ENCODE results near the gene ILKAP.

ILKAP gene

DNA sequence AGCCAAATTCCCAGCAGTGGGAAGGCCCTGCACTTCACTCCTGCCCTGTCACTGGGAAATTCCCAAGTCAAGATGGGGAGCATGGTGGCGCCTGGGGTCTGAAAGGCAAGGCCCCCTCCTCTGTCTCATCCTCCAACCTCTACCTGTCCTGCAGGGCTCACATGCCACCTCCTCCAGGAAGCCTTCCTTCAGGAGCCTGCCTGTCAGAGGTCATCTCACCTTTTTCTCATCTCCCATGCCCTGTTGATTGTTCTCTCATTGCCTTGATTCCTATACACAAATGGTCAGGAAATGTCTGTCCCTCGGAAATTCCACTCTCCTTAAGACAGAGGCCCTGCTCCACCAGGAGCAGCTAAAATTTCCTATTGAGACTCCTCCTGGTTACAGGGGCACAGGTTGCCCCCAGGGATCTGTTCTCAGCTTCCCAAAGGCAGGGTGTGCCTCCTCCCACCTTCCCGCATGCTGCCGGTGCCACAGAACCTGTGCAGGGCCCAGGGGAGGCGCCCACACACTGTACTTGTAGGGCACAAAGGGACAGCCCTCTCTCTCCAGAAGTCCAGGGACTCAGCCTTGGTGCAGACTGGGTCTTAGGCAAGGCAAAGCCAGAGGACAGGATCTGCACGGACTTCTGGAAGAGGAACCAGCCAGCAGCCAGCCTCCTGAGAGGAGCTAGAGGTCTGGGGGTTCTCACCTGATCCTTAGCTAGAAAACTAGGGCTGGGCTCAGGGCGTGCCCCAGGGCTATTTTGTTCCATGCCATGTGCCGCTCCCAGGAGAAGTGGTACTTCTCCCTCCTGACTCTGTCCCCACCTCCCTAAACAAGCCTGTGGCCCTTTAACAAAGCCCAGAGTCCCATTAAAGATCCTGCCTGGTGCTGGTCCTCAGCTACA lies 23.4 kb upstream of the ILKAP start:
- TF ChIP-seq CTCF (IDR thresholded peaks at IDR 0.05; ENCODE audit: insufficient read depth, low read length, poor library complexity, severe bottlenecking): no peak
- Histone ChIP-seq H3K27me3 (replicated peaks; ENCODE audit: control insufficient read depth, insufficient read depth, low read length) (no peaks in the 10 kb centered on the region; the same call in none of the 2 replicates), H3K36me3 (ENCODE audit: control insufficient read depth, insufficient read depth, low read length) (no peaks in the 10 kb centered on the region), H3K4me3 (replicated peaks; ENCODE audit: low read depth, low read length) (no peak overlapping the region)
- no peak for DNase-seq (ENCODE audit: extremely low read depth, insufficient read length)

- no peak for TF ChIP-seq CTCF (IDR thresholded peaks at IDR 0.05; ENCODE audit: insufficient read depth, low read length, poor library complexity, severe bottlenecking)
Measured at GRCh38 chr2:238225911-238226697, 22.6 kb upstream of the ILKAP start.

GRCh38 chr2:238225121-238225520 lies 21.6 kb upstream of the ILKAP start:
- TF ChIP-seq CTCF (IDR thresholded peaks at IDR 0.05; ENCODE audit: insufficient read depth, low read length, poor library complexity, severe bottlenecking): no peak
- no peaks in the 10 kb centered on the region; the same call in 1 of the 2 replicates for H3K27me3 ChIP-seq (replicated peaks; ENCODE audit: control insufficient read depth, insufficient read depth, low read length)
- no peak overlapping the region for H3K4me3 ChIP-seq (replicated peaks; ENCODE audit: low read depth, low read length)
- no peaks in the 10 kb centered on the region for H3K36me3 ChIP-seq (ENCODE audit: control insufficient read depth, insufficient read depth, low read length)
- no peak for DNase-seq (ENCODE audit: extremely low read depth, insufficient read length)

More at GRCh38 chr2:238225911-238226697, 22.6 kb upstream of the ILKAP start:
- no peak overlapping the region for H3K4me3 ChIP-seq (replicated peaks; ENCODE audit: low read depth, low read length)
- H3K27me3 ChIP-seq (replicated peaks; ENCODE audit: control insufficient read depth, insufficient read depth, low read length): no peaks in the 10 kb centered on the region; the same call in none of the 2 replicates
- H3K36me3 ChIP-seq (ENCODE audit: control insufficient read depth, insufficient read depth, low read length): no peaks in the 10 kb centered on the region
- no peak for DNase-seq (ENCODE audit: extremely low read depth, insufficient read length)

DNA sequence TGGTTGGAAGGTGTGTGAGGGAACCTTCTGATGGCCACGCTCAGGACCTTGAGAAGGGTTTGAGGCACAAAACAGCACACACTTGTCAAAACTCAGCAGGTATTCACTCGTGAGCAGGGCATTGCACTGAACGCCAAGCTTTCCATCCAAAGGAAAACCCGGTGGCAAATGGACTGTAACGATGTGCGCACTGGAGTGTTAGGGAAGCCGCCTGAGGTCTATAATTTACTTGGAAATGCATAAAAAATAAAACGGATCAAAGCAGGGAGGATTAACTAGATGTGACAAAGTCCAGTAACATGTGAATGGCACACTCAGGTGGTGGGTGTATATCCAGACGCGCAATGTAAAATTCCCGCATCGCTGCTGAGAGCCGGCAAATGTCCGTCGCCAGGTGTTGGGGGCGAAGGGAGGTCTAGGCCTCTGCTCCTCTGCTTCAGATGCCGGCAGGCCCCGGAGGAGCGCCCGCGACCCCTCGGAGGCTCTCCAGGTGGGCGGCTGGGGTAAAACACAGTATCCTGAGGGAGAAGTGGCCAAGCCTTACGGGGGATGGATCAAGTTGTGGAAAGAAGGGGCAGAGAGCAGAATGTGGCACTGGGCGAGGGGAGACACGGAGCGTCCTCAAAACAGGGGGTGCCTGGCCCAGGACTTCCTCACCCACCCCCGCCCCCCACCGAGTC lies 21.0 kb upstream of the ILKAP start:
- no peak for DNase-seq (ENCODE audit: extremely low read depth, insufficient read length)
- Histone ChIP-seq H3K36me3 (ENCODE audit: control insufficient read depth, insufficient read depth, low read length) (no peaks in the 10 kb centered on the region), H3K27me3 (replicated peaks; ENCODE audit: control insufficient read depth, insufficient read depth, low read length) (no peaks in the 10 kb centered on the region; the same call in 1 of the 2 replicates), H3K4me3 (replicated peaks; ENCODE audit: low read depth, low read length) (no peak overlapping the region)
- no peak for TF ChIP-seq CTCF (IDR thresholded peaks at IDR 0.05; ENCODE audit: insufficient read depth, low read length, poor library complexity, severe bottlenecking)

DNA sequence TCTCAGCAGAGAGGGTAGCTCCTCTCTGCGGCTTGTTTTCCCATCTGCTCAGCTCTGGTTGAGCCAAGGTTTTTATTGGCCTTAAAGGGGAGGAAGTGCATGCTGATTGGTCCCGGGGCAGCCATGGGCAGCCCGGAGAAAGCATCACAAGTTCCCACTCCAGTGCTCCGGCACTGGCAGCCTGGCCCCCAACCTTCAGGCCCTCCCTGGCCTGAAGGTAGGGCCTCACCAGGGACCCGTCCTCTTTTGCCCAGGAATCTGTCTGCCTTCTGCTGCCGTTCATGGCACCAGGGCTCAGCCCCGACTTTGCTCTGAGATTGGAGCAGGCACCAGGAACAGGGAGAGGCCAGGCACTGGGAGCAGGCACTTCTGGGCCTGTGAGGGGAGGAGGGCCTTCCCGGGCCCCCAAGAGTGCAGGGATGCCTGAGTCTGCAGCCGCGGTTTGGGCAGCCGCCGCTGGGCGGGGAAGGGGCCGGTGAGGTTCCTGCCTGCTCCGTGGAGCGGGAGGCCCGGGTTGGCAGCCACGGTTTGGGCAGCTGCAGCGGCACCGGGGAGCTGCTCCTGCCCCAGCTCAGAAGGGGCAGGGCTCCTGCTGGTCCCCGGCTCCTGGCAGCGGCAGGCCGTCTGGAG lies 17.5 kb upstream of the ILKAP start:
- TF ChIP-seq CTCF (IDR thresholded peaks at IDR 0.05; ENCODE audit: insufficient read depth, low read length, poor library complexity, severe bottlenecking): no peak
- H3K4me3 ChIP-seq (replicated peaks; ENCODE audit: low read depth, low read length): no peak overlapping the region
- no peaks in the 10 kb centered on the region for H3K27me3 ChIP-seq (replicated peaks; ENCODE audit: control insufficient read depth, insufficient read depth, low read length)
- H3K36me3 ChIP-seq (ENCODE audit: control insufficient read depth, insufficient read depth, low read length): no peaks in the 10 kb centered on the region
- DNase-seq (ENCODE audit: extremely low read depth, insufficient read length): no peak
